Natural killer cell (primary cell): ENCODE data around the gene WBP1. TPM values are rescaled to one million over a fixed set of nuclear protein-coding genes. Genes with fewer than 3 reads are reported as not detected.

Experiments
- ATAC-seq, 3 donors: fragments of 150-1000 bp in 2 of 3; fragments of 200-7000 bp in 1 of 3; cut with Tn5 transposase; 1 replicate in 1 of 3; 2 replicates in 2 of 3; pipeline ENCODE4 v1.10.0; 2021; ENCODE audit warnings: mild to moderate bottlenecking in 2 of 3, moderate library complexity in 2 of 3
- DNase-seq, 2 donors: peaks; one replicate each; pipeline versions ENCODE4 v3.0.0 to v3.0.0-alpha.2; 2013 to 2021; ENCODE audit warnings: mixed read lengths in 1 of 2
- H3K27ac ChIP-seq: one replicate; pipeline ENCODE4 v1.5.1; 2013; ENCODE audit warnings: mild to moderate bottlenecking, low read length
- H3K27me3 ChIP-seq: one replicate; pipeline ENCODE4 v1.6.1; 2013; ENCODE audit warnings: low read length; ENCODE audit not compliant: control insufficient read depth, insufficient read depth
- H3K36me3 ChIP-seq: one replicate; pipeline ENCODE4 v1.6.1; 2013; ENCODE audit warnings: low read length; ENCODE audit not compliant: control insufficient read depth, insufficient read depth
- H3K4me1 ChIP-seq: one replicate; pipeline ENCODE4 v1.6.1; 2013; ENCODE audit warnings: low read length; ENCODE audit not compliant: control insufficient read depth, insufficient read depth
- H3K4me3 ChIP-seq: one replicate; pipeline ENCODE4 v1.5.1; 2013; ENCODE audit warnings: low read length
- H3K9me3 ChIP-seq: one replicate; pipeline ENCODE4 v1.6.1; 2013; ENCODE audit warnings: low read length; ENCODE audit not compliant: control insufficient read depth, insufficient read depth
- H3K27ac Mint-ChIP-seq, 2 donors: one replicate each; pipeline ENCODE4 v1.8.0; 2022; ENCODE audit warnings: mild to moderate bottlenecking in 2 of 2, mixed read lengths in 2 of 2, moderate library complexity in 1 of 2
- H3K27me3 Mint-ChIP-seq, 2 donors: one replicate each; pipeline ENCODE4 v1.8.0; 2022; ENCODE audit warnings: low read depth in 2 of 2, mixed read lengths in 2 of 2
- H3K36me3 Mint-ChIP-seq: one replicate; pipeline ENCODE4 v1.8.0; 2022; ENCODE audit warnings: mixed read lengths
- H3K4me1 Mint-ChIP-seq, 2 donors: one replicate each; pipeline ENCODE4 v1.8.0; 2022; ENCODE audit warnings: mixed read lengths in 2 of 2
- H3K4me3 Mint-ChIP-seq: one replicate; pipeline ENCODE4 v1.8.0; 2022; ENCODE audit warnings: mild to moderate bottlenecking, moderate library complexity, mixed read lengths
- H3K9me3 Mint-ChIP-seq, 2 donors: one replicate each; pipeline ENCODE4 v1.8.0; 2022; ENCODE audit warnings: mixed read lengths in 2 of 2
- CTCF ChIP-seq: fragments of 200-600 bp; IDR thresholded peaks from one replicate; pipeline ENCODE4 v1.8.0; 2022; ENCODE audit warnings: antibody characterized with exemption
- WGBS: methylation state at CpG from one replicate; pipeline ENCODE4 v1.1.7; 2013; ENCODE audit warnings: missing lambda C conversion rate; ENCODE audit not compliant: insufficient coverage; 5-methylcytosine and 5-hydroxymethylcytosine counted together
- intact Hi-C: fragments of 100-400 bp; cut with micrococcal nuclease; formaldehyde crosslinking; loops from one replicate; pipeline ENCODE4 v1.14.2; 2022
- total RNA-seq, 4 donors: library from RNA; stranded (reverse); fragments of 120-200 nt in 1 of 4; gene quantifications; one replicate each; pipeline versions ENCODE4 v1.2.3 to v1.2.4, GENCODE V29; 2013 to 2022

The WBP1 gene
- total RNA-seq, 3 donors from 2014 or later (not counting 1 experiment from before 2014, with no cell fraction given): 65.1 to 68.3 (median 65.4) TPM

GRCh38 chr2:74471332-74472065, 13.3 kb downstream of the WBP1 start:
- peaks cover 24% of the 10 kb centered on the region for H3K4me1 ChIP-seq
- DNase-seq (no peak), ATAC-seq (peak in 1 of 3 donors; percentile 20)
- peak overlapping the region; percentile 95 for H3K4me3 Mint-ChIP-seq
- no peaks in the 10 kb centered on the region for H3K9me3 Mint-ChIP-seq
- no peaks in the 10 kb centered on the region for H3K9me3 ChIP-seq
- 74% methylated on average over 14 of the region's 16 CpGs for WGBS
- H3K36me3 Mint-ChIP-seq: no peaks in the 10 kb centered on the region
- H3K4me3 ChIP-seq: peak overlapping the region; percentile 50
- intact Hi-C loops: loop anchor here (1.0 kb wide), 2 partner anchors 12 to 13 kb away; partner anchors contain the start of genes TTC31 and WBP1
- H3K36me3 ChIP-seq: peaks cover 14% of the 10 kb centered on the region
- peak overlapping the region; percentile 82 for H3K27ac ChIP-seq
- H3K27me3 ChIP-seq: no peaks in the 10 kb centered on the region
- H3K27ac Mint-ChIP-seq: peak overlapping the region; percentile 97 to 98
- H3K4me1 Mint-ChIP-seq: peaks cover 22 to 27% of the 10 kb centered on the region in 2 donors
- no peak for TF ChIP-seq CTCF
- H3K27me3 Mint-ChIP-seq: no peaks in the 10 kb centered on the region

- peak within 1 kb of the TSS; percentile 50 for H3K4me3 ChIP-seq
- peak within 1 kb of the TSS; percentile 82 for H3K27ac ChIP-seq
- DNase-seq: peak; percentile 95 to 99
- H3K36me3 ChIP-seq: peaks cover 14% of the 10 kb centered on the region
- no peak for TF ChIP-seq CTCF
- peak within 1 kb of the TSS; percentile 97 to 98 for H3K27ac Mint-ChIP-seq
- H3K36me3 Mint-ChIP-seq: no peaks in the 10 kb centered on the region
- H3K27me3 ChIP-seq: no peaks in the 10 kb centered on the region
- under 1% methylated on average over 66 of the region's 66 CpGs for WGBS
- peaks cover 23 to 27% of the 10 kb centered on the region in 2 donors for H3K4me1 Mint-ChIP-seq
- no peaks in the 10 kb centered on the region for H3K9me3 ChIP-seq
- peak; percentile 90 to 96 (median 94) for ATAC-seq
- intact Hi-C loops: loop anchor here (1.0 kb wide), 2 partner anchors 11 to 14 kb away; partner anchors contain the start of genes TTC31 and WBP1
- H3K27me3 Mint-ChIP-seq: no peaks in the 10 kb centered on the region
- peaks cover 24% of the 10 kb centered on the region for H3K4me1 ChIP-seq
- H3K4me3 Mint-ChIP-seq: peak within 1 kb of the TSS; percentile 95
- H3K9me3 Mint-ChIP-seq: no peaks in the 10 kb centered on the region
Observed at GRCh38 chr2:74472086-74472944, 14.1 kb downstream of the WBP1 start, which contains the start of gene MRPL53. Gene MRPL53, minus strand, starts transcription at chr2:74472680. Its CDS starts 20 bp downstream, at chr2:74472660.

GRCh38 chr2:74472945-74473258, 14.7 kb downstream of the WBP1 start:
- no peaks in the 10 kb centered on the region for H3K9me3 Mint-ChIP-seq
- WGBS: 7% methylated on average over 6 of the region's 7 CpGs
- ATAC-seq: no peak

More at GRCh38 chr2:74472945-74473258, 14.7 kb downstream of the WBP1 start:
- Mint-ChIP-seq H3K4me3 (peak overlapping the region; percentile 95), H3K4me1 (peaks cover 27% of the 10 kb centered on the region in 2 donors), H3K27me3 (no peaks in the 10 kb centered on the region), H3K27ac (peak overlapping the region; percentile 97 to 98), H3K36me3 (no peaks in the 10 kb centered on the region)
- H3K4me3 ChIP-seq: peak overlapping the region; percentile 50
- H3K4me1 ChIP-seq: peaks cover 24% of the 10 kb centered on the region
- H3K27me3 ChIP-seq: no peaks in the 10 kb centered on the region
- TF ChIP-seq CTCF: no peak
- no peaks in the 10 kb centered on the region for H3K9me3 ChIP-seq
- DNase-seq: no peak
- peaks cover 17% of the 10 kb centered on the region for H3K36me3 ChIP-seq
- intact Hi-C loops: loop anchor here (1.0 kb wide), 2 partner anchors 10 to 15 kb away; partner anchors contain the start of genes TTC31 and WBP1
- H3K27ac ChIP-seq: peak overlapping the region; percentile 82
